ENCODE results near the gene JPH2.
"Not testable (repeated sequence)": the region's sequence is repeated elsewhere in the genome, so short reads cannot be mapped to it uniquely, and the experiment has no call there.

Gene JPH2

GRCh38 chr20:44211177-44212039 lies 24.4 kb upstream of the JPH2 start:
- DNase-seq (ENCODE audit: low read depth in 2 of 2): no peak

- peak; percentile 95 to 97 for DNase-seq (ENCODE audit: low read depth in 2 of 2)
Measured at GRCh38 chr20:44210406-44211176, 23.6 kb upstream of the JPH2 start, which contains the start of gene OSER1. OSER1 (minus strand) TSS chr20:44210771; CDS start chr20:44206957, 3,814 bp downstream.

GRCh38 chr20:44209686-44210405 lies 22.9 kb upstream of the JPH2 start:
- no peak for DNase-seq (ENCODE audit: low read depth in 2 of 2)

- no peak for DNase-seq (ENCODE audit: low read depth in 2 of 2)
Measured at GRCh38 chr20:44208770-44209169, 21.8 kb upstream of the JPH2 start.

DNA sequence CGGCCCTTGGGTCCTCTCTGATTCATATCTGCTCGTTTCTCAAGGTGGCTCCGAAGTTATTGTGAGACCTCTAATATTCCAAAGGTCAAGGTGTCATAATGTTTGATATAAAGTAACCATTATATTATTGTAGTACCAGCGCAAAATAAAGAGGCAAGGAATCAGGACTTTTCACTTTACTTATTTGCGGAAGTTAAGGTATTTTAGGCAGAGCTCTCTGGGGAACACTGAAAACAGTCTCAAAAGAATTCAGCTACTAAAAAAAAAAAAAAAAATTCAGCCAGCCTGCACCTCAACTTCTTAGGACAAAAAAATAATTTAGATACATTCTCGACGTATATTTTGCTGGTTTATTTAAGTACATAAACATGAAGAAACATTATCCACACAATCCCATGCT lies 21.2 kb upstream of the JPH2 start:
- no peak for DNase-seq (ENCODE audit: low read depth in 2 of 2)

- no peak for DNase-seq (ENCODE audit: low read depth in 2 of 2)
Measured at GRCh38 chr20:44207126-44207723, 20.2 kb upstream of the JPH2 start.

- DNase-seq (ENCODE audit: low read depth in 2 of 2): no peak
Measured at GRCh38 chr20:44206132-44206531, 19.1 kb upstream of the JPH2 start.

GRCh38 chr20:44204832-44205215 lies 17.8 kb upstream of the JPH2 start:
- no peak for DNase-seq (ENCODE audit: low read depth in 2 of 2)

GRCh38 chr20:44204156-44204831 lies 17.3 kb upstream of the JPH2 start:
- no peak for DNase-seq (ENCODE audit: low read depth in 2 of 2)

- DNase-seq (ENCODE audit: low read depth in 2 of 2): no peak
Measured at GRCh38 chr20:44203161-44203560, 16.2 kb upstream of the JPH2 start.

GRCh38 chr20:44200983-44201382 lies 14.0 kb upstream of the JPH2 start:
- DNase-seq (ENCODE audit: low read depth in 2 of 2): no peak

GRCh38 chr20:44200371-44200770 lies 13.4 kb upstream of the JPH2 start:
- DNase-seq (ENCODE audit: low read depth in 2 of 2): no peak

GRCh38 chr20:44199877-44200276 lies 12.9 kb upstream of the JPH2 start:
- no peak for DNase-seq (ENCODE audit: low read depth in 2 of 2)

- DNase-seq (ENCODE audit: low read depth in 2 of 2): no peak
Measured at GRCh38 chr20:44198872-44199271, 11.9 kb upstream of the JPH2 start.

- no peak for DNase-seq (ENCODE audit: low read depth in 2 of 2)
Measured at GRCh38 chr20:44196271-44196670, 9.3 kb upstream of the JPH2 start.

GRCh38 chr20:44195605-44196004 lies 8.6 kb upstream of the JPH2 start:
- DNase-seq (ENCODE audit: low read depth in 2 of 2): no peak

GRCh38 chr20:44193801-44194200 lies 6.8 kb upstream of the JPH2 start:
- DNase-seq (ENCODE audit: low read depth in 2 of 2): no peak

GRCh38 chr20:44191640-44192039 lies 4.7 kb upstream of the JPH2 start:
- not testable (repeated sequence) for DNase-seq (ENCODE audit: low read depth in 2 of 2)

DNA sequence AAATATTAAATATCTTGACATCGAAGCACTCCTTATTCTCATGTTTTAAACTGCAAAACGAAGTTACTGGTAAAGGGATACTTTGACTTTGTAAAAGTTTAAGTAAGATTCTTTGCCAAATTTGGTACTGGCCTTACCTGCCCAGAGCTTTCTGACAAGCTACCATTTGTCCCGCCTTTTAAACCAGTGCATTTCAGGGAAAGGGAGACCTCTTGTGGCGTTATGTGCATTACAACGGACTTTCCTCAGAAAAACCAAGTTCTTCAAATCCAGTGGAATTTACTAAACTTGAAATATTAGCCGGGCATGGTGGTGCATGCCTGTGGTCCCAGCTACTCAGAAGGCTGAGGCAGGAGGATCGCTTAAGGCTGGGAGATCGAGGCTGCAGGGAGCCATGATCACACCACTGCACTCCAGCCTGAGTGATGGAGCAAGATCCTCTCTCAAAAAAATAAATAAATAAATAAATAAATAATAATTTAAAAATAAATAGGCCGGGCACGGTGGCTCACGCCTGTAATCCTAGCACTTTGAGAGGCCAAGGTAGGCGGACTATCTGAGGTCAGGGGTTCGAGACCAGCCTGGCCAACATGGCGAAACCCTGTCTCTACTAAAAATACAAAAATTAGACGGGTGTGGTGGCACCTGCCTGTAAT lies 3.3 kb upstream of the JPH2 start:
- peak in 1 of 2 donors; percentile 15 for DNase-seq (ENCODE audit: low read depth in 2 of 2)

DNA sequence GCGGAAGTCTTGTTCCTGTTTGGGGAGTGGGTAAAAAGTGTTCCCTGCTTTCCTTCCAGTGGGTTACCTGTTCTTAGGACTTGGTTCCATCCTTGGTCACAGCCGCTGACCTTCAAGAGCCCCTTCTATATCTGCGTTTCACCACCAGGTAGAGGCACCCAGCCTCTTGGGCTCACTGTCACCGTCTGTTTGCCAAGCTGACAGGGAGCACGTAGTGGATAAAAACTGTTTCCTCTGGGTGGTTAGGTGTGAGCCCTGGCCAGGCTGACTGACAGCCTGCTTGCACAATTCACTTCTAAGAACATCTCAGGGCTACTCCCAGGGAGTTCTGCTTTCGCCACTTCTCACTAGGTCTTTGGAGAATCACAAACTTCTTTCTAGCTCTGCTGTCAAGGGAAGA lies 1.8 kb upstream of the JPH2 start:
- DNase-seq (ENCODE audit: low read depth in 2 of 2): no peak

Measured in stimulated activated CD8-positive, alpha-beta memory T cell treated with anti-CD3 and anti-CD28 coated beads, Interleukin-7, amount 100 ng/mL, for 1 hour (primary cell).